CD4-positive, CD25-positive, alpha-beta regulatory T cell (primary cell): ENCODE results near the gene RAMP1. TPM values are rescaled to one million over a fixed set of nuclear protein-coding genes. Genes with fewer than 3 reads are reported as not detected.

Experiments
- ATAC-seq, 2 donors: fragments of 150-1000 bp; cut with Tn5 transposase; one replicate each; pipeline ENCODE4 v1.10.0; 2021; ENCODE audit warnings: low read depth in 2 of 2, moderate number of reproducible peaks in 2 of 2, moderate library complexity in 1 of 2
- DNase-seq, 3 donors: peaks; one replicate each; pipeline versions ENCODE4 v3.0.0 to v3.0.0-alpha.2; 2012 to 2022; ENCODE audit warnings: mixed read lengths in 1 of 3
- H3K27ac ChIP-seq: one replicate; pipeline ENCODE4 v1.7.0; 2013; ENCODE audit warnings: mild to moderate bottlenecking, low read length; ENCODE audit not compliant: insufficient read depth, poor library complexity, severe bottlenecking
- H3K27me3 ChIP-seq: one replicate; pipeline ENCODE4 v1.7.0; 2013; ENCODE audit warnings: low read length; ENCODE audit not compliant: control insufficient read depth, insufficient read depth
- H3K36me3 ChIP-seq: one replicate; pipeline ENCODE4 v1.7.0; 2013; ENCODE audit warnings: mild to moderate bottlenecking, low read length, moderate library complexity; ENCODE audit not compliant: control insufficient read depth, insufficient read depth
- H3K4me1 ChIP-seq: 2 replicates; pipeline ENCODE4 v1.7.0; 2013; ENCODE audit warnings: mild to moderate bottlenecking, low read length; ENCODE audit not compliant: insufficient read depth, control insufficient read depth, poor library complexity, severe bottlenecking
- H3K4me3 ChIP-seq: one replicate; pipeline ENCODE4 v1.7.0; 2013; ENCODE audit warnings: low read depth, mild to moderate bottlenecking, low read length, moderate library complexity
- H3K9me3 ChIP-seq, 2 experiments: 1 replicate in 1 of 2; 2 replicates in 1 of 2; pipeline ENCODE4 v1.7.0; 2013; ENCODE audit warnings: low read length in 2 of 2, mild to moderate bottlenecking in 1 of 2, moderate library complexity in 1 of 2; ENCODE audit not compliant: control insufficient read depth in 2 of 2
- H3K27ac Mint-ChIP-seq, 3 donors: one replicate each; pipeline ENCODE4 v1.8.0; 2020 to 2022; ENCODE audit warnings: mild to moderate bottlenecking in 3 of 3, mixed read lengths in 3 of 3, moderate library complexity in 2 of 3
- H3K27me3 Mint-ChIP-seq: one replicate; pipeline ENCODE4 v1.8.0; 2022; ENCODE audit warnings: mild to moderate bottlenecking, mixed read lengths
- H3K36me3 Mint-ChIP-seq: one replicate; pipeline ENCODE4 v1.8.0; 2020; ENCODE audit warnings: mixed read lengths
- H3K4me1 Mint-ChIP-seq, 4 donors: one replicate each; pipeline ENCODE4 v1.8.0; 2020 to 2022; ENCODE audit warnings: mixed read lengths in 4 of 4, mild to moderate bottlenecking in 1 of 4
- H3K4me3 Mint-ChIP-seq, 4 donors: one replicate each; pipeline ENCODE4 v1.8.0; 2020 to 2022; ENCODE audit warnings: mild to moderate bottlenecking in 4 of 4, mixed read lengths in 4 of 4, moderate library complexity in 3 of 4
- H3K9me3 Mint-ChIP-seq, 7 donors: one replicate each; pipeline ENCODE4 v1.8.0; 2020 to 2022; ENCODE audit warnings: mixed read lengths in 7 of 7, mild to moderate bottlenecking in 3 of 7, moderate library complexity in 2 of 7
- polyA plus RNA-seq, 4 donors: library from polyadenylated mRNA; unstranded; fragments of 300-500 nt; fragmentation: Illumina TruSeq; gene quantifications; one replicate each; pipeline ENCODE4 v1.2.3, GENCODE V29; 2021
- total RNA-seq: library from RNA; stranded (reverse); gene quantifications from one replicate; pipeline ENCODE4 v1.2.3, GENCODE V29; 2022

Gene RAMP1
- total and polyA plus RNA-seq, 5 donors from 2014 or later: 0.22 TPM; not detected in 4

DNA sequence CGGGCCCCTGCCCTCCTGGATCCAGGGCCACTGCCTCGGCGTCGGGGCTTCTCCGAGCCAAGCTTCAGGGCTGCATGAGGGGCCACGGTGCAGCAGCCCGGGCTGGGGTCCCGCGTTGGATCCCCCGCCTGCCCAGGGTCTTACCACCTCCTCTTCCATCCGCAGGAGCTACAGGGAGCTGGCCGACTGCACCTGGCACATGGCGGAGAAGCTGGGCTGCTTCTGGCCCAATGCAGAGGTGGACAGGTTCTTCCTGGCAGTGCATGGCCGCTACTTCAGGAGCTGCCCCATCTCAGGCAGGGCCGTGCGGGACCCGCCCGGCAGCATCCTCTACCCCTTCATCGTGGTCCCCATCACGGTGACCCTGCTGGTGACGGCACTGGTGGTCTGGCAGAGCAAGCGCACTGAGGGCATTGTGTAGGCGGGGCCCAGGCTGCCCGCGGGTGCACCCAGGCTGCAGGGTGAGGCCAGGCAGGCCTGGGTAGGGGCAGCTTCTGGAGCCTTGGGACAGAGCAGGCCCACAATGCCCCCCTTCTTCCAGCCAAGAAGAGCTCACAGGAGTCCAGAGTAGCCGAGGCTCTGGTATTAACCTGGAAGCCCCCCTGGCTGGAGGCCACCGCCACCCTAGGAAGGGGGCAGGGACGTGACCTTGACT lies 52.1 kb downstream of the RAMP1 start:
- H3K4me3 Mint-ChIP-seq: no peak overlapping the region
- H3K27ac ChIP-seq: no peak overlapping the region
- H3K27me3 Mint-ChIP-seq: peaks cover 4% of the 10 kb centered on the region
- no peaks in the 10 kb centered on the region for H3K9me3 ChIP-seq
- ATAC-seq (no peak), DNase-seq (no peak)
- H3K4me1 Mint-ChIP-seq: peaks cover 0 to 5% (median 1%) of the 10 kb centered on the region in 4 donors
- H3K4me1 ChIP-seq: no peaks in the 10 kb centered on the region
- no peak overlapping the region for H3K4me3 ChIP-seq
- H3K36me3 Mint-ChIP-seq: no peaks in the 10 kb centered on the region
- H3K9me3 Mint-ChIP-seq: peaks cover 0 to 8% (median 0%) of the 10 kb centered on the region in 7 donors
- H3K36me3 ChIP-seq: no peaks in the 10 kb centered on the region
- no peak overlapping the region for H3K27ac Mint-ChIP-seq
- H3K27me3 ChIP-seq: no peaks in the 10 kb centered on the region

DNA sequence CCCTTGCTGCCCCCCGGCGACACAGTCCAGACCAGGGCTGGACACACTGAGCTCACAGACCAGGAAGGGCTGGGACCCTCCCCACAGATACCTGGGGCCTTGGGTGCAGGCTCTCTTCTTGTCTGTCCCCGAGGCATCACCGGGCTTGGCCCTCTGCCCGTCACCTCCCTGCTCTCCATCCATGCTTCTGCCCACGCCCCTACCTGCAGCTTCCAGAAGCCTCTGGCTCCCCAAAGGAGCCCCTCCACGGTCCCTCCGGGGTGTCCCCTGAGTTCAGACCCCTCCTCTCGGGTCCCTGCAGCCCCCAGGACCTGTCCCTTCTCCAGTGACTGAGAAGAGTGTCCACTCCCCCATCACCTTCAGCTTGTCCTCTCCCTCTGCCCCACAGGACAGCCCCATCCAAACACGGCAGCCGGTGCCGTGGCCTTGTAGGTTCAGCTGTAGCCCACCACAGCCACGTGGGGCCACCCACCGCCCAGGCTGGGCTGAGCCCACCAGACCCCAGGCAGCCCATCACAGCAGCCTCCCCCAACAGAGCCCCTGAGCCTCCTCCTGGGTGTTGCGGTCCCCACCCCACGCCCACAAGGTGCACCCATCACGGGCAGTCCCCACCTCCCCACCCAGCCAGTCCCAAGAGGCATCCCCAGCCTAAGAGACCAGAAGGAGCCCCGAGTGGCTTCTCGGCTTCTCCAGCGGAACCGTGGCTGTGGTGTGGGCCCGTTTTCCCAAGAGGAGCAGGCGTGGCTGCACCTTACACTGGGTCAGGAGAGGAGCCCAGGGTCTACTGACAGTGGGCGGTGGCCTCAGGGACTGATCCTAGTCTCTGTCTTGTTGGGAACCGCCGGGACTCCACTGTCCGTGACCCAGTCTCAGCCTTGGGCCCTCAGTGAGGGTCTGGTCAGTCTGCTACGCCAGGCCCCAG lies 53.1 kb downstream of the RAMP1 start:
- Histone ChIP-seq H3K9me3 (no peaks in the 10 kb centered on the region), H3K36me3 (no peaks in the 10 kb centered on the region)
- no peak for ATAC-seq

DNA sequence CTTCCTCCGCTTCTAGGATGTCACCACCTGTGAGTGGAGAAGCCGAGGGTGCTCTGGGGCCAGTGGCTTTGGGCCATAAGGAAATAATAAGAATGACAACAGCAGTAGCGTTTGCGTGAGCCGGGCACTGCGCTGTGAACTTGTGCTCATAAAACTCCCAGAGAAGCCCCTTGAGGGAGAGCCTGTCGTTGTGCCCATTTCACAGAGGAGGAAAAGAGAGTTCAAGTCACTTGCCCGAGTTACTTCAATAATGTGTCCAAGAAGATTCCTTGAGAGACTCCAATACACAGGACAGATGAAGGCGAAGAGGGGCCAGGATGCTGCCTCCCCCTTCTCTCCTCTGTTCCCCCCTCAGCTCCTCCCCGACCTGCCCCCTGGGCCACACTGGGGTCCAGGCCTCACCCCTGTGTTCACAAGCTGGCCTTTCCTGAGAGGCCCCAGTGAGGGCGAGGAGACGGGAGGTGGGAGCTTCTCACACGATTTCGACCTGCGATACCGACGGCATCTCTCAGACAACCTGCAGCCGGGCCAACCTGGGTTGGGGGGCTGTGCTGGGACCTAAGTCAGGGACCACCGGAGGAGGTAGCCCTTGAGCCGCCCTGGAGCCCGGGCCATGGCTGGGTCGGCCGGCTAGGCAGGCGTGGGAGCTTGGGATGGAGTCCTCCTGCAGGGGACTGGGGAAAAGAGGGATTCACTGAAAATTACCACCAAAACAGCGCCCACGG lies 53.9 kb downstream of the RAMP1 start:
- Histone ChIP-seq H3K9me3 (no peaks in the 10 kb centered on the region), H3K36me3 (no peaks in the 10 kb centered on the region), H3K27ac (no peak overlapping the region), H3K4me3 (no peak overlapping the region), H3K4me1 (no peaks in the 10 kb centered on the region), H3K27me3 (no peaks in the 10 kb centered on the region)
- DNase-seq (no peak), ATAC-seq (no peak)
- H3K27ac Mint-ChIP-seq: peak overlapping the region in 1 of 3 donors; percentile 82
- H3K36me3 Mint-ChIP-seq: no peaks in the 10 kb centered on the region
- no peak overlapping the region for H3K4me3 Mint-ChIP-seq
- peaks cover 0 to 2% (median 0%) of the 10 kb centered on the region in 4 donors for H3K4me1 Mint-ChIP-seq
- no peaks in the 10 kb centered on the region for H3K27me3 Mint-ChIP-seq
- H3K9me3 Mint-ChIP-seq: no peaks in the 10 kb centered on the region

More for the DNA sequence above, 53.1 kb downstream of the RAMP1 start:
- Histone ChIP-seq H3K27ac (no peak overlapping the region), H3K27me3 (no peaks in the 10 kb centered on the region), H3K4me3 (no peak overlapping the region), H3K4me1 (no peaks in the 10 kb centered on the region)
- DNase-seq: no peak
- Mint-ChIP-seq H3K27ac (no peak overlapping the region), H3K9me3 (peaks cover 0 to 2% (median 0%) of the 10 kb centered on the region in 7 donors), H3K27me3 (no peaks in the 10 kb centered on the region), H3K4me3 (no peak overlapping the region), H3K4me1 (peaks cover 0 to 2% (median 0%) of the 10 kb centered on the region in 4 donors), H3K36me3 (no peaks in the 10 kb centered on the region)

DNA sequence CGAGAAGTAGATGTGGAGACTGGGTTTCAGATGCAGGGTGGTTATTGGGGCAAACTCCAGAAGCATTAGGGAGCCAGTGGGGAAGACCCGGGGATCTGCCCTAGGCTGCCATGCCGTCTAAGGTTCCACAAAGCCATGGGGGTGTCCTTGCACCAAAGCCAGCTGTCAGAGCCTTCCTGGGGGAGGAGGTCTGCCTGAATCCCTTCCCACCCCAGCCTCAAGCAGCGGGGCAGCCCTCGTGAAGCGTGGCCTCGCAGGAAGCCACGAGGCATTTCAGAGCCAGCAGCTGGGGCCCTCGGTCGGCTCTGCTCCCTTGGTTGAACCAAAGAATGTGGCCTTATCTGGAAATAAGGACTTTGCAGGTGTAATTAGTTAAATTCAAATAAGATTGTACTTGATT lies 56.2 kb downstream of the RAMP1 start:
- DNase-seq: no peak
- no peaks in the 10 kb centered on the region for H3K4me1 ChIP-seq
- Mint-ChIP-seq H3K27ac (no peak overlapping the region), H3K4me1 (peaks cover 0 to 10% (median 2%) of the 10 kb centered on the region in 4 donors), H3K9me3 (no peaks in the 10 kb centered on the region), H3K4me3 (no peak overlapping the region), H3K27me3 (no peaks in the 10 kb centered on the region), H3K36me3 (no peaks in the 10 kb centered on the region)
- H3K4me3 ChIP-seq: no peak overlapping the region
- H3K27ac ChIP-seq: no peak overlapping the region
- H3K27me3 ChIP-seq: no peaks in the 10 kb centered on the region
- no peaks in the 10 kb centered on the region for H3K36me3 ChIP-seq
- H3K9me3 ChIP-seq: no peaks in the 10 kb centered on the region
- no peak for ATAC-seq

DNA sequence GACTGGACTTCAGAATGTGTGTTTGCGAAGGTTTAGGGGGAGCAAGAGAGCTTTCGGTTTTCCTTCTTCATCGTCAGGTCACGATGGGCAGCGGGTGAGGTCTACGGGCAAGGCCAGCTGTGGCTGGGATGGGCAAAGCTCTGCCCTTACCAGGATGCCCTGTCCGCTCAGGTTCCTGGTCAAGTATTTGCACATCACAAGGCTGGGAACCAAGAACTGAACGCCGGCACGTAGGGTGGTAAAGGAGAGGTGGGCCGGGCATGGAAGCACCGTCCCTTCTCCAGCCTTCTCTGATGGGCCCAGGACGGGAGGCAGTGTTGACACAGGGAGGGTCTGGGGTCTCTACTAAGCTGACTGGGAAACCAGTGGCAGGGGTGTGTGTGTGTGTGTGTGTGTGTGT lies 56.9 kb downstream of the RAMP1 start:
- ATAC-seq (no peak), DNase-seq (no peak)
- Mint-ChIP-seq H3K4me3 (no peak overlapping the region), H3K9me3 (no peaks in the 10 kb centered on the region), H3K27me3 (no peaks in the 10 kb centered on the region), H3K4me1 (peaks cover 0 to 13% (median 2%) of the 10 kb centered on the region in 4 donors), H3K36me3 (no peaks in the 10 kb centered on the region), H3K27ac (peak overlapping the region in 1 of 3 donors; percentile 6)
- no peaks in the 10 kb centered on the region for H3K9me3 ChIP-seq
- no peaks in the 10 kb centered on the region for H3K4me1 ChIP-seq
- no peaks in the 10 kb centered on the region for H3K36me3 ChIP-seq
- H3K4me3 ChIP-seq: no peak overlapping the region
- no peaks in the 10 kb centered on the region for H3K27me3 ChIP-seq
- no peak overlapping the region for H3K27ac ChIP-seq

DNA sequence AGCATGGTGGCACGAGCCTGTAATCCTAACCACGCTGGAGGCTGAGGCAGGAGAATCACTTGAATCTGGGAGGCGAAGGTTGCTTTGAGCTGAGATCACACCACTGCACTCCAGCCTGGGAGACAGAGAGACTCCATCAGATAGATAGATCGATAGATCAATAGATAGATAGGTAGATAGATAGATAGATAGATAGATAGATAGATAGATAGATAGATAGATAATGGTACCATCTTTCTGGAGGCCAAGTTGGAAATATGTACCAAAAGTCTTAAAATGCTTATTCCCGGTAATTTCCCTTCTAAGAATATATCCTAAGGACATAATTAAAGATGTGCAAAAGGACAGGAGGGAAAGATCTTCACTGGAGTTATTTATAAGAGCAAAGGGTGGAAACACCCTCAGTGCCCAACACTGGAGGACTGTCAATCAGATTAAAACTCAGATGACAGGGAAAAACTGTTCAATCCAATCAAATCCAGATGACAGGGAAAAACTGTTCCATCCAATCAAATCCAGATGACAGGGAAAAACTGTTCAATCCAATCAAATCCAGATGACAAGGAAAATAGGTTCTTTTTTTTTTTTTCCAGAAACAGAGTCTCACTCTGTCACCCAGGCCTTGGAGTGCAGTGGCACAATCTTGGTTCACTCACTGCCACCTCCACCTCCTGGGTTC lies 58.4 kb downstream of the RAMP1 start:
- ATAC-seq: no peak
- H3K27me3 Mint-ChIP-seq: no peaks in the 10 kb centered on the region
- no peak overlapping the region for H3K4me3 ChIP-seq

DNA sequence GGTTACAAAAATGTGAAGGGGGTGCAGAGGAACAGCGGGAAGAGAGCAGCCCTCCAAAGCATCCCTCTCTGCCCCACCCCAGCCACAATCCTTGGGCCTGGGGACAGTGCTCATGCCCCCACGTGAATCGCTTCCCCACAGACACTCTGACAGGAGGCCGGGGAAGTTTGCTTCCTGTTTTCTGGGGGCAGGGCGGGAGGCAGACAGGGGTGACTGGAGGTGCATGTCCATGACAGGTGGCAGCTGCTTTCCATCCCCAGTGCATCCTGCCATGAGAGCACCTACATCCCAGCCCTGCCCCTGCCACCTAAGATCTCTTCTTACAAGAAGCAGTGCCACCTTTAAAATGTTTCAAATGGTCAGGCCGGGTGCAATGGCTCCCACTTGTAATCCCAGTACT lies 60.2 kb downstream of the RAMP1 start:
- Histone ChIP-seq H3K9me3 (no peaks in the 10 kb centered on the region), H3K27ac (no peak overlapping the region), H3K4me3 (no peak overlapping the region), H3K4me1 (peaks cover 5% of the 10 kb centered on the region), H3K27me3 (no peaks in the 10 kb centered on the region), H3K36me3 (no peaks in the 10 kb centered on the region)
- H3K27me3 Mint-ChIP-seq: no peaks in the 10 kb centered on the region
- no peaks in the 10 kb centered on the region for H3K36me3 Mint-ChIP-seq
- no peaks in the 10 kb centered on the region for H3K9me3 Mint-ChIP-seq
- peak overlapping the region in 1 of 3 donors; percentile 25 for H3K27ac Mint-ChIP-seq
- ATAC-seq: no peak
- H3K4me1 Mint-ChIP-seq: peaks cover 6 to 27% (median 11%) of the 10 kb centered on the region in 4 donors
- no peak overlapping the region for H3K4me3 Mint-ChIP-seq
- DNase-seq: no peak

More for the DNA sequence above, 58.4 kb downstream of the RAMP1 start:
- Mint-ChIP-seq H3K36me3 (no peaks in the 10 kb centered on the region), H3K4me3 (no peak overlapping the region), H3K4me1 (peaks cover 0 to 13% (median 3%) of the 10 kb centered on the region in 4 donors), H3K9me3 (no peaks in the 10 kb centered on the region), H3K27ac (no peak overlapping the region)
- Histone ChIP-seq H3K4me1 (no peaks in the 10 kb centered on the region), H3K36me3 (no peaks in the 10 kb centered on the region), H3K27me3 (no peaks in the 10 kb centered on the region), H3K27ac (no peak overlapping the region), H3K9me3 (no peaks in the 10 kb centered on the region)
- no peak for DNase-seq
